Fibroblast of skin of back (primary cell): ENCODE measurements around the gene DIP2C.
A peak's percentile ranks its signal among the peaks of the same experiment; 100 is the strongest.

Source experiments
- DNase-seq: peaks from one replicate; pipeline ENCODE4 v3.0.0-alpha.2; 2013

DIP2C gene

DNA sequence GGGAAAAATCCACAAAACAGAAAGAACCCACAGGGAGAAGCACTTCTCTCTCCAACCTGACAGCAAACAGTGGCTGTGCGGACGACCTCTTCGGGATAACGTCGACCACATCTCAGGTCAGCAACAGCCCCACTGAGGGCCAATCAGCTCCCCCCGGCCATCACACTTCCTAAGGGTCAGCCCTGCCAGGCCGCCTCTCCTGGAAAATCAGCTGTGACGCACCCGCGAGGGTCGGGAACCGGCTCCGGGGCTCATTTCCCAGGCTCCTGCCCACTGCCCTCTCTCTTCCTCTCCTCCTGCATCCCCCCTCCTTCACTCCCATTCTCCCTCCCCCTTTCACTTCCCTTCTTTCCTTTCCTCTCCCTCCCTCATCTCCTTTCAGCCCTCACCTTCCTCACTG lies 118.3 kb downstream of the DIP2C start:
- no peak for DNase-seq

DNA sequence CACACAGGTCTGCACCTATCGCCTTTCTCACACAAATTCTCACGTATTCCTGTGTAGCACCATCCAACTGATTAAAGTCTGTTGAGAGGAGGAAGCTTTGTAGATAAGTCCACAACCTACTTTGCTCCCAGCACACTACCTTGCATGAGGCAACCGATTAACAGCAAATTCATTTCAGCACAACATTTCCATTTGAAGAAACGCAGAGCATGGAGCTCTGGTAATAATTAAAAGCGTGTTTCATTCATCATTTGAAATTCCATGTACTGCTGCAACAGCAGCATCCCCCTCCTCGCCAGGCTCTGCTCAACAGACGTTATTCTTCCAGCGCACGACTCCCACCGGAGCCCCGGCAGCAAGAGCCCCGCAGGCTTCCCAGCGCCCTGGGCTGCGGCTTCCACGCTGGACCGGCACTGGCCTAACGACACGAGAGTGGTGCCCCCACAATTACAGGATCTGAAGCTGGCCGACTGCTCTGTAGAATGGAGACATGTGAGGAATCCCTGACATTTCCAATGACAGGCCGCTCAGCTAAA lies 118.8 kb downstream of the DIP2C start:
- DNase-seq: no peak

DNA sequence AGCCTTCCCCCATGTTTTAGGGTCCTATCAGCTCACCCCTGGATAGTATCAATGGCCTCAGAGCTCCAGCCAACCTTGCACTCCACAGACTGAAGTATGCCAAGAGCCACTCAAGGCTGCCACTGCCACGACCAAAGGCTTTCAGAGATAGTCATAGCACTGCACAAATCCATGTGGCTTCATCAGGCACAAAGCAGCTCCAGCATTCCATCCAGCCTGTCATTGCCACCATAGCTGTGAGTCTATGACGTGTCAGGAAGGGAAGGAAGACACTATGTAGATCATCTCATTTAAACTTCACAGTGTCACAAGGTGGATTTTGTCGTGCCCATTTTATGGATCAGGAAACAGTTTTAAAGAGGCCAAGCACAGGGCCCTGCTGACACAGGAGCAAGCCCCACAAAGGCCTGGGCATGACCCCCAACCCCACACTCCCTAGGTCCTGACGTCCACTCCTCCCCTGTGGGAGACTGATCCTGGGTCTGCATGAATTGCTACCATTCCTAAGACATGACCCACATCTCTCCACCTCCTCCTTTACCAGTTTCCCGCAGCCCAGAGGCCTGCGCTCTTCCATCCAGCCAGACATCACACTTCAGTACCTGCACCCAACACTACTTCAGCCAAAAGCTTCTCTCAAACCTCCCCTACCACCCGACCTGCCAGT lies 119.4 kb downstream of the DIP2C start:
- peak; percentile 61 for DNase-seq

DNA sequence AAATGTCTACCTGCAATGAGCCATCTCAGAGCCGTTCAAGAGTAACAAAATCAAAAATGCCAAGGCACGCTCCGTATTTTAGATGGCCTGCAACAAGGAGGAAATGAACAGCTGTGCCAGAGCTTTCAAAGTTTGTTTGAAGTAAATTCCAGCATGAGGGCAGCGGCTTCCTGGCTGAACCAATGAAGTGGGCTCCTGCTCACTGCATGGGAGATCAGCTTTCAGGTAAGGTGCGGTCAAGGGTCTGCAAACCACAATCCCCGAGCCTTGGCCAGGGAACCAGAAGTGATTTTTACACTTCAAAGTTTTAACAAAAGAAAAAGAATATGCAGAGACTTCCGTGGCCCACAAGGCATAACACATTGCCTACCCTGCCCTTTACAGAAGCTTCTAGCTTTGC lies 120.6 kb downstream of the DIP2C start:
- DNase-seq: no peak

DNA sequence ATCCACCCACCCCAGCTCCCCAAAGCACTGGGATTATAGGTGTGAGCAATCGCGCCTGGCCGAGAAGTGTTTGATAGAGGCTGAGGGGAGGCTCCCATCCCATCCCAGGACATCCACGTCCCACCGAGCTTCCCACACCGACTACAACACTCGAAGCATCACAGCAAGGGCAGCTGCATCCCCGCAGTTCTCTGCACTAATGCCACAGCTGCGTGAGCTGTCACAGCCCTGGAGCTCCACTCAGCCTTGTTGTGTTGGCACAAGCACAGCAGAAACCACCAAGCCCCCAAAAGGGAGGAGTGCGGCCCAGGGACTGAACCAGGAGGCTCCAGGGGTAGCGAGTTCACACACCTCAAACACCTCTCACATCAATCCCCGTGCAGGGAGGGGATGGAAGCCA lies 121.6 kb downstream of the DIP2C start:
- no peak for DNase-seq

DNA sequence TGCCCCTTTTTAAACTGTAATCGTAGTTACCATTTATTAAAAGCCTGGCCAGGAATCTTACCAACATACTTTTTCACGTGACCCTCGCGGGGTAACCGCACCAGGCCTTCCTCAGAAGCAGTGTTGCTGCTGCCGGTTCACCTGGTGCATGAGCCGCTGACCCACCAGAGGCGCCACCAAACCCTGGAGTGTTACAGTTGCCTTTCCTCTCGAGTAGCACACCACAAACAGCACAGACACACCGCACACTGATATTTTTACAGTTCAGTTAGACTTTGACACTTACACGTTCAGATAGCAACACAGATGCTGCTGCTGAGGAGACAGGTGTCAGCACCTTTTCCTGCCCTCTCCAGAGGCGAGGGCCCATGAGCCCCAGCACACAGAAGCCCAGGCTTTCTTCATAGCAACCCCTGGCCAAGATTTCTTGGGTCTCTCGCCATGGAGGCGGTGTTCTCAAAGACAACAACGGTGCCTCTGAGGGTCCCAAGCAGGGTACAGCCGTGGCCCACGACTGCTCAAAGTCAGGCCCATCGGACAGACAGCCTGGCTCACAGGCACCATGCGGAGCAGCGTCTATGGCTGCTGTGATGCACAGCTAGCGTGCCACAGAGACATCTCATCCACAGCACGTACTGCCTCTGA lies 123.1 kb downstream of the DIP2C start:
- no peak for DNase-seq

DNA sequence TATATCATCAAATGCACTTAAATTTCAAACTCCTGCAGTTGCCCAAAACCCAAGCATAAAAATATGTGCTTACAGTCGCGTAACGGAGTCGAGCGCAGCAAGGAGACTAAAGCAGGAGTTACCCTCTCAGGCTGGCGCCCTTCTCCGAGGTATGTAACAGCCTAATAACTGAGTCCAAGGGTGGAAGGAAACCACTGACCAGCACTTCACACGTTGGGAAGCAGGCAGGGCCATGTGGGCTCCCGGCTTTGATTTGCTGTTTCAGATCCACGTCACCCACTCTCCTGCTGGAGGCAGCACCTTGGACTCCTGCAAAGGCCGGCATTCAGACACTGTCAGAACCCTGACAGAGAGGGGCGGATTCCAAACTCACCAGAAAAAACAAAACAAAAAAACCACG lies 123.8 kb downstream of the DIP2C start:
- DNase-seq: no peak

DNA sequence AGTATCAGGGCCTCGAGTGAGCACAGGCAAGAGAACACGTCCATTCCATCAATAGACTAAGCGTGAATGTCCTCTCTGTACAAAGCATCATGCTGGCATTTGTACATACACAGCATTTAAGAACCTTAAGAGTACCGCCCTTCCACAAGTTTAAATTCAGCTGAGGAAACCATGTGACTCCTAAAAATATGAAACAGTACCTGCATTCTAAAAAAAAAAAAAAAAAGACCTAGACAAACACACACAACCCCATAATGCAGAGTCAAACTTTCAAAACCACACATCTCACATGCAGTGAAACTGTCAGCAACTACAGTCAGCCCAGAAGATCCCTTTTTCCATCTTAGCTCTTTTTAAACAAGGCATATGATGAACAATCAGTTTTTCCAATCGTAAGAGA lies 124.3 kb downstream of the DIP2C start:
- DNase-seq: no peak

DNA sequence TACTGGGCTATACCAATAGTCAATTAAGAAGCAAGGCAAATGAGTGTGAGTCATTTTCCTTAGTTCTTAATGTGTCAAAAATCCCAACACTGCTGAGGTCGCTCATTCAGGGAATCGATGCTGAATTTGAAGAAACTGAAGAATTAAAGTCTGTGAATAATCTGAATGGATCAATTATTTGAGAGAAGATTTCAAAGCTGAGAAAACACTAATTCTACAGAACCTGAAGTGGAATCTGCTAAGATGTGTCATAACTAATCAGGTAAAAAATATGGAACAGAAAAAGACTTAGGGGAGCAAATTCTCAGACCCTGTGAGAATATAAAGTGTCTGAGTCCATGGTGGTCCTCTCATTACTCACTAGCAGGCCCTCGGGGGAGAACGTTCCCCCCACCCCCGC lies 125.6 kb downstream of the DIP2C start:
- no peak for DNase-seq

DNA sequence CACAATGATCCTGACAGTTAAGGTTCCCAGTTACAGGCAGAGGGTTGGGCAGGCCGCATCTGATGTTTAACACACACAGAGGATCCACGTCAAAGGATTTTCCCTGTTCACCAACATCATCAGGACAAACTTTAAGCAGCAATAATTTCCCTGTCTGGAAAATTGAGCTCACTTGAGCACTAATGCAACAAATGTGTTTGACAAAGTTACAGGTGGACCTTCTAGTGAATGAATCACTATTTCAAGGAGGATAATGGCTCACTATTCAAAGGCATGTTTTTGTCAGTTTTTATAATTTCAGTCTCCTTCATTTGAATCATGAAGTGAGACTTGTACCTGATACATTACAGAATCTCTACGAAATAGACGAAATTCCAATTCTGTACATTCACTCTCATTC lies 127.3 kb downstream of the DIP2C start:
- no peak for DNase-seq

DNA sequence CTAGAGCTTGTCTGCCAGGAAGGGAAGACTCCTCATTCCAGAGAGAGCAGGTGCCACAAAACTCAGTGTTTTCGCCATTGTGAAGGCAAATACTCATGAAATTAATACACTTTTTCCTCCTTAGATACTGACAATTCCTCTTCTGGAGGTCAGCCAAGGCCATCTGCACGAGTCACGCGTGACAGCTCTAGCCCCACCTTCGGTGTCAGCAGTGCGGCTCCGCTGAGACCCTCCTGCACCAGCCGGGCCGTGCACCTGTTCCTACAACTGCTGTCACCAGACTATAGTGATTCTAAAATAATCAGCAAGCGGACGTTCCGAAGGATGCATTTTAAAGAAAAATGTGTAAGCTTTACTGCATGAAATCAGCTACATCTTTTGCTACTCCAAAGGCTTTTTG lies 127.7 kb downstream of the DIP2C start:
- DNase-seq: no peak

DNA sequence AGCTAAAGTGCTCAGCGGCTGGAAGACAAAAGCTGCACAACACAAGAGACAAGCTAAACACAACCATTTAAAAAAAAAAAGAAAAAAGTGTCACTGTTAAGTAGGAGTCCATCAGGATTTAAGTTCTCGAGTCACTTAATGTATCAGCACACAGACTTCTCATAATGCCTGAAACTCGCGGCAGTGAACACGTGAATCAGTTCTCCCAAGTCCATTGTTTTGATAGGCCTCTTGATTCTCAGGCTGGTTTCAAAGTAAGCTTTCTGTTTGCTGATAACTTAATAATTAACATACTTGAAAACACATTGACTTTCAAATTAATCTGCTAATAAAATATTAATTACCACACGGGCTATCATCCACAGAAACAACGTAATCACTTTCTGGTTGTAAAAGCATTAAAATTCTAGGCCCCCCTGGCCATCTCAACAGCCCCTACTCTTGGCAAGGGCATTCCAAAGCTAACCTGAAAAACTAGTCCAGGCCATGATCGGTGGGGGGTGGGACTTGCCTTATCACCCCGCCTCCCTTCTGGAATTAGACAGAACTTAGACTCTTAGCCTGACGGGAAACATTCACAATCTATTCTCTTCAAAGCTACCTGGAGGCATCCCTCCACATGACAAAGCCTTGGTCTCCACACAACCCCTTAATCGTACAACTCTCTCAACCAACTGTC lies 129.0 kb downstream of the DIP2C start:
- no peak for DNase-seq

DNA sequence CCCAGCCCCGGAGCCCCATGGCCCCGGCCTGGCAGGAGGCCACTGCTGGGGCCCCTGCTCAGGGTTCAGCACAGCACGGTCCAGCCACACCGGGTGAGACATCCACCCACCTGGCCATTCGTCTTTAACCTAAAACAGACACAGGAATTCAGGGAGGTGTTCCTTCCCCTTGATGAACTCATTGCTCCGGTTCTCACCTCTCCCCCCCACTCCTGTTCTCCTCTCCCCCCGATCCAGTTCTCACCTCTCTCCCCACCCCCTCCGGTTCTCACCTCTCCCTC lies 129.8 kb downstream of the DIP2C start:
- DNase-seq: no peak

DNA sequence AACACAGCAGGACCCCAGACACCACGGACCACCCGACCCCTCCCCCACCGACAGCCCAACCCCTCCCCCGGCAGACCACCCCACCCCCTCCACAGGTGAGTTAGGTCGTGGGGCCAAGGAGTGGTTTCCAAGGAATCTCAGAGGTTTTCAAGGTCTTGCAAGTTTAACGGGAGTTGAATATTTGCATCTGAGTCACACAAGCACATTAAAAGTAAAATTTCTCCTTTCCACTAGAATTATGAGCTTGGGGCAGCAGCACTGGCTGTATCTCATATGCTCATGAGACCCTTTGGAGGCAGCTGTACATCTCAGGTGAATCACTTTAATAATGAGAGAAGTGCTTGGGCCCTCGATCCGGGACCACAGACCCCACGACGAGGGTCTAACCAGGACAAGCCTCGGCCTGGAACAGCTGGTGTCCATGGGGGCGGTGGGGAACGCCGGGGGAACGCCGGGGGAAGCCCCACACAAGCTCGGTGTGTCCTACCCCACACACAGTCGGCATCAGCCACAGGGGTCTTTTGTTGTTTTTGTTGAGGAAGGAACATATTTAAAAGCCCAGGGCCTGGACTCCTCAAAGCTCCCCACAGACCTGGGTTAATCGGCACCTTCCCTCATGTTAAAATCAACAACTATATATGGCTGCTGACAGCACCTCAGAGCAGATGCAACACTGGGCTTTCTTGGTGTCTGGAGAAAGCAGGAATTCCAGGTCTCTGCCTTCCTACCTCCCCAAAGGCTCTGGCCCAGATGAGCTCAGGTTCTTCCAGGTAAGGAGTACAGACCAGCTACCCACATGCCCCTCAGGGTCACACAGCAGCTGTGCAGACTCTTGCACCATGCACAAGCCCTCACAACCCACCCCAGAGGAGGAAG lies 130.3 kb downstream of the DIP2C start:
- no peak for DNase-seq

DNA sequence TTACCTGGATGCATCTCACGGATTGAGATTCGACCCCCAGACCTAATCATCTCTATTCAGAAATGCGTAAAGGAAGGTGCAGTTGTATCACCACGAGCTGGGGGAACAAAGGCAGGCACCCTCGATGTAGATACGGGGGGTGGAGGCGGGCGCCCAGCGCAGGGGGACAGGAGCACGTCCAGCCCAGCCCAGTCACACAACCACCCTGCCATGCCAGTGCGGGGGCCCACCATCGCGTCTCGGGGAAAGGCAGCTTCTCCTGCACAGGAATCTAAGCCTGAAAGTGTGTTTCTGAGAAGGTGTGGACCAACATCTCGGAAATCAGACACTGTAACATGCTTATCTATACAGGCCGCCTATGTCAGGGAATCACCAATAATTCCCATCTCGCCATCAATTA lies 131.1 kb downstream of the DIP2C start:
- no peak for DNase-seq

DNA sequence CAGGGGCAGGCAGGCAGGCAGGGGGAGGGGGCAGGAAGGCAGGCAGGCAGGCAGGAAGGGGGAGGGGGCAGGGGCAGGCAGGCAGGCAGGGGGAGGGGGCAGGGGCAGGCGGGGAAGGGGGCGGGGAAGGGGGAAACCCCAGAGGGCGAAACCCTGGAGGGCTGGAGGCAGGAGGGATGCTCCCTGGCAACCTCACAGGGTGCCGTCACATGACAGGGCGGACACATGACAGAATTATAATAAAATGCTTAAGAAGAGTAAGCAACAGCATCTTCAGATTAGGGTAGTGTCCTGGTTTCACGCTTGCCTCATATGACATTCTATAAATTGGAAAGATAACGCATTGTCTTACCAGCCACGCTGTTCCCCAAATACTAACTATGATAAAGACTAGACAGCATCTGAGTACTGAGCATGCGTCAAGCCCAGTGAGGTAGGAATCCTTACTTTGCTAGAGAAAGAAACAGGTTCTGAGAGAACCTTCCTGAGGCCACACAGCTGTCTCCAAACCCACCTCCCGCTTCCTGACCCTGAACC lies 131.6 kb downstream of the DIP2C start:
- DNase-seq: peak; percentile 68

DNA sequence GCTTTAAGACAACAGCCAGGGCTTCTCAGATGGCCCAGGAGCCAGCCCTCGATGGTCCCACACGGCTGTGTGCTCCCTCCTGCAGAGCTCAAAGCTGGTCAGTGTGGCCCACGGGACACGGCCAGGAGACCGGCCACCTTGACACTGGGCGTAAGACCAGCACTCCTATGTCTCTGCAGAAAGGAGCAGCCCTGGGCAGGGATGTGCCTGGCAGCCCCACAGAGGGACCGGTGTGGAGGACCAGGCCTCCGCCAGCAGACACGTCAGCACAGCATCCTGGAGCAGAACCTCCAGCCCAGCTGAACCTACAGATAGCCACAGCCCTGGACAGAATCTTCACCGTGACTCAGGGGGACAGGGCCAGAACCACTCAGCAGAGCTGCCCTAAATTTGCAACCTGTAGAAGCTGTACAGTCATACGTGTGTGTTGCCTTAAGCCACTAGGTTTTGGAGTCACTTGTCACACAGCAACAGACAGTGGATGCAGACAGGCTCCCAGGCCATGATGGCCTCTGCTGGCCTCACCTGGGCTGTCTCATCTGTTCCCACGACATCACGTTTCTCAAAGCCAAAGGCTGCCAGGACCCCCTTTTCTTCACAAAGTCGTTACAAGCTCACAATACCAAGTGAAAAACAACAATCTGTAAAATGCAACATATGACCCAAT lies 132.4 kb downstream of the DIP2C start:
- DNase-seq: no peak

DNA sequence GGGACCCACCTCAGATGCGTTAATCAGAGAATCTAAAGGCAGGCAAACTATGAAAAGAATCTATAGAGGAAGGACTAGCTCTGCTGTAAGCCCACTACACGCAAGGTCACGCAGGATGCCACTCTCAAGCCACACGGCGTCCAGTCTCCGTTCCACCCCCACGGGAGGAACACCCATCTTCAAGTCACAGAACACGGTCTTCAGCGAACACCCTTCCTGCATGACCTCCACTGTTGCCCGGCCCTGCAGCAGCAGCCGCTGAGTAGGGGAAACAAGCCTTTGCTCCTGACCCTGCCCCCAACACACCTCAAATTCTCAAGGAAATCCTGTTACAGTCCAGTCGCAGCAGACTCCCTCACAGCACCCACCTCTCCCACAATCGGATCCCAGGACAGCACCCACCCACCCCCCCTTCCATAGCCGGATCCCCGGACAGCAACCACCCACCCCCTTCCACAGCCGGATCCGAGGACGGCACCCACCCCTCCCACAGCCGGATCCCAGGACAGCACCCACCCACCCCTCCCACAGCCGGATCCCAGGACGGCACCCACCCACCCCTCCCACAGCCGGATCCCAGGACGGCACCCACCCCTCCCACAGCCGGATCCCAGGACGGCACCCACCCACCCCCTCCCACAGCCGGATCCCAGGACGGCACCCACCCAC lies 133.7 kb downstream of the DIP2C start:
- no peak for DNase-seq

DNA sequence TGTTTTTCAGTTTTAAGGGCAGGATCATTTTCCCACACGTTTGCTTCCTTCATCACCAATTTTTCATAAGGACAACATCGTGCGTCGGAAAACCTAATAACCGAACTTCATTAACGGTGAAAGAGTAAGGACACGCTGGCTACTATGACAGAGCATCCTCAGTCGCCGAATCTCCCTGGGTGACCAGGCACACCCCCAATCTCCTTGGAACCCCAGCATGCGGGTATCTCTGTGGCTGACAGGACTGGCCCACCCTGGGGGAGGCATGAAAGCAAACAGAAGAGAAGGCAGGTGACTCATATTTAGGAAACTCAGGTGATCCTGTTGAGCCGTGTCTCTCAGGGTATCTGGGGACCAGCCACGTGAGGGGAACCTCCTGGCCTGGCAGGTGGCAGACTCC lies 134.2 kb downstream of the DIP2C start:
- no peak for DNase-seq

DNA sequence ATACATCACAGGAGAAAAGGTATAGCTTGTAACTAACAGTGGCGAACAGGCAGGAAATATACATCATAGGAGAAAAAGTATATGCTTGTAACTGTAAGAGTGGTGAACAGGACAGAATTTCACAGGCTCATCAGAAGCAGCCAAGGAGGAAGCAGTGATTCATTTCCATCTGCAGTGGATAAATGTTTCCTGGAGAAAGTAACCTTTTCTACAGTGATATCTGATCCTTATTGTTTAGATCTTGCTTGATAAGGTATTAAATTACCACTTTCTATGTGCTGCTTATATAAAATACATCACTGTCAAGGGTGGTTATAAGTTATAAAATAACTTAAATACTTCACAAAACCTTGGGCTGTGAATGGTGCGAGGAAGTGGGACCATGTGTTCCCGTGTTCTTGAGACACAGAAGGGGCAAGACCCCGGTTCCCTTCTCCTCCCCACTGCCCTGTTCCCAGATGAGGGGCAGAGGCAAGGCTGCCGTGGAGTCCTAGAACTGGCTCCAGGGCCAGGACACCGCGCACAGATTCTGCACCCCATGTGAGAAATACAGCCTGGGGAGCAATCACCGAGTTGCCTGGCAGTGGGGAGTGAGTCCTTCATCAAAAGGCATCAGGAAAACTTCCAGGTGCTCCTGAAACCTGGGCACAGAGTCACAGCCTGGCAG lies 135.2 kb downstream of the DIP2C start:
- no peak for DNase-seq

DNA sequence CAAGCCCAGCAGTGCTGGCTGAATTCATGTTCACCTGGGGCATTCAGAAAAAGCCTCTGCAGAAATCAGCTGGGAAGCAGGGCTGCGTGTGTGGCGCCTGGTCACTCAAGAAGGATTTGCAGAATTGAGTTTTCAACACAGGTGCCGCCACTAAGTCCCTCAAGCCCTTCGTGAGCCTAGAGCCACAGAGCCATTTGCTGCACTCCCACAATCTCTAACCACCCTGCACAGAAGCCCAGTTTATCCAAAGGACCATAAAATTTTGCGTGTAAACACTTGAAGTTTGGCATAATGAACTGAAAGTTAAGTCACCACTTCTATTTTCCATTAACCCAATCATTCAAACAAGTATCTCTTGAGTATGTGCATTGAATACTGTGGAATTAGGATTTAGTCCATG lies 136.2 kb downstream of the DIP2C start:
- DNase-seq: no peak
